Measurements from ENCODE around the gene EPAS1. TPM values are rescaled to one million over a fixed set of nuclear protein-coding genes. Genes with fewer than 3 reads are reported as not detected.

Gene EPAS1
- total and polyA plus RNA-seq, 2 of the 13 experiments (the other 11 are each of a cell fraction or from before 2014, with no cell fraction given): 47.1 to 182 TPM

DNA sequence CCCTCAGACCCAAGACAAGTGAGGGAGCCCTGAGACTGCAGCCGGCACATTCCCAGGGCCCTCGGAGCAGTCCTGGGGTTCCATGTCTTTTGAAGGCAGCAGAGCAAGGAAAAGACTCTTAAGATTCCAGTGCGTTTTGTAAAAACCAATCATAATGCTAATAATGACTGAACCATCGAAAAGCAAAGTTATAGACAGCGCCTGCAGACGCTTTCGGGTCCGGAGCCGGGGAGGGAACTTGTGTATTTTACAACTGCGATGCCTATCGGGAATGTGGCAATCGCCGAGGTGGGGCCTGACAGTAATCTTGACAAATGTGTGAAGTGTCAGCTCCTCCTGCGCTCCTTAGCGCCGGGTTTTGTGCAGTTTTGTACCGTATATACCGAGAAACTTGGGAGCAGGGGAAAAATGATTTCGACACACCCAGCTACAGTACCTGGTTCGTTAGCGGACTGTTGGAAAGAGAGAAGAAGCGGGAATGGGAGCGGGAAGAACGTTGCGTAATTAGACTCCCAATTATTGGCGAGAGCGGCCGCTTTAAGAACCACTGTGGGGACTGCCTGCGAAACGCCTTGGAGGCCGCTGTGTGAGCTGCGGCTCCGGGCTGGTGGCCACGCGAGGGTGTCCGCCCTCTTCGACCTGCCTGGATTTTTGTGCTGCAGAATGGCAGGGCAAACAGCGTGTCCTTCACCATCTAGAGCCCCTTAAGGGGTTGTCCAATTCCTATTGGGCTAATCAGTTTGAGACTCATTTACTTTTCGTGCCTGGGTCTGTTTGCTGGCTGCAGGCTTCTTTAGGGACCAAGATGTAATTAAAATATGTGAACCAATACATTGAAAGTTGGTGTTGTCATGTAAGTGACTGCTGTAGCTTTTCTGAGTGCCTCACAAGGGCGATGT, 2.4 kb downstream of the EPAS1 start (continued):
- no peak for TF ChIP-seq ZNF589 (CRISPR knock-in tag; conservative IDR thresholded peaks at IDR 0.05)
- no peak for TF ChIP-seq CHD4 (IDR thresholded peaks at IDR 0.05; ENCODE audit: borderline replicate concordance, low read length)
- TF ChIP-seq, protein P1, sequence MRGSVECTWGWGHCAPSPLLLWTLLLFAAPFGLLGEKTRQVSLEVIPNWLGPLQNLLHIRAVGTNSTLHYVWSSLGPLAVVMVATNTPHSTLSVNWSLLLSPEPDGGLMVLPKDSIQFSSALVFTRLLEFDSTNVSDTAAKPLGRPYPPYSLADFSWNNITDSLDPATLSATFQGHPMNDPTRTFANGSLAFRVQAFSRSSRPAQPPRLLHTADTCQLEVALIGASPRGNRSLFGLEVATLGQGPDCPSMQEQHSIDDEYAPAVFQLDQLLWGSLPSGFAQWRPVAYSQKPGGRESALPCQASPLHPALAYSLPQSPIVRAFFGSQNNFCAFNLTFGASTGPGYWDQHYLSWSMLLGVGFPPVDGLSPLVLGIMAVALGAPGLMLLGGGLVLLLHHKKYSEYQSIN (CRISPR knock-in tag; IDR thresholded peaks at IDR 0.05; ENCODE audit: borderline replicate concordance): no peak
- TF ChIP-seq SIN3A (IDR thresholded peaks at IDR 0.05; ENCODE audit: borderline replicate concordance, low read depth, low read length): peak; percentile 51; the same call in 1 of the 2 replicates
- TF ChIP-seq NAIF1 (CRISPR knock-in tag; IDR thresholded peaks at IDR 0.05; ENCODE audit: borderline replicate concordance): no peak
- TF ChIP-seq, protein P2, sequence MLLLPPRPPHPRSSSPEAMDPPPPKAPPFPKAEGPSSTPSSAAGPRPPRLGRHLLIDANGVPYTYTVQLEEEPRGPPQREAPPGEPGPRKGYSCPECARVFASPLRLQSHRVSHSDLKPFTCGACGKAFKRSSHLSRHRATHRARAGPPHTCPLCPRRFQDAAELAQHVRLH (CRISPR knock-in tag; IDR thresholded peaks at IDR 0.05; ENCODE audit: borderline replicate concordance, low read depth): 0 out of 2 replicates have a peak, but pooled peaks have one; percentile 20
- peak in 1 of 2 experiments; percentile 46; a peak in 1 of 4 replicates for TF ChIP-seq POLR2A (IDR thresholded peaks at IDR 0.05; ENCODE audit: insufficient read depth in 1 of 2, low read depth in 2 of 2, low read length in 2 of 2)
- TF ChIP-seq HMG20B (CRISPR knock-in tag; conservative IDR thresholded peaks at IDR 0.05): no peak; the same call in 1 of the 2 replicates
- TF ChIP-seq NR2F1 (CRISPR knock-in tag; IDR thresholded peaks at IDR 0.05): no peak
- TF ChIP-seq, protein P3, sequence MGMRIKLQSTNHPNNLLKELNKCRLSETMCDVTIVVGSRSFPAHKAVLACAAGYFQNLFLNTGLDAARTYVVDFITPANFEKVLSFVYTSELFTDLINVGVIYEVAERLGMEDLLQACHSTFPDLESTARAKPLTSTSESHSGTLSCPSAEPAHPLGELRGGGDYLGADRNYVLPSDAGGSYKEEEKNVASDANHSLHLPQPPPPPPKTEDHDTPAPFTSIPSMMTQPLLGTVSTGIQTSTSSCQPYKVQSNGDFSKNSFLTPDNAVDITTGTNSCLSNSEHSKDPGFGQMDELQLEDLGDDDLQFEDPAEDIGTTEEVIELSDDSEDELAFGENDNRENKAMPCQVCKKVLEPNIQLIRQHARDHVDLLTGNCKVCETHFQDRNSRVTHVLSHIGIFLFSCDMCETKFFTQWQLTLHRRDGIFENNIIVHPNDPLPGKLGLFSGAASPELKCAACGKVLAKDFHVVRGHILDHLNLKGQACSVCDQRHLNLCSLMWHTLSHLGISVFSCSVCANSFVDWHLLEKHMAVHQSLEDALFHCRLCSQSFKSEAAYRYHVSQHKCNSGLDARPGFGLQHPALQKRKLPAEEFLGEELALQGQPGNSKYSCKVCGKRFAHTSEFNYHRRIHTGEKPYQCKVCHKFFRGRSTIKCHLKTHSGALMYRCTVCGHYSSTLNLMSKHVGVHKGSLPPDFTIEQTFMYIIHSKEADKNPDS (CRISPR knock-in tag; IDR thresholded peaks at IDR 0.05): no peak
- TF ChIP-seq ZNF101 (CRISPR knock-in tag; IDR thresholded peaks at IDR 0.05; ENCODE audit: borderline replicate concordance, low read depth): no peak
- no peak for TF ChIP-seq ZNF598 (CRISPR knock-in tag; IDR thresholded peaks at IDR 0.05; ENCODE audit: borderline replicate concordance)
- TF ChIP-seq ZNF333 (CRISPR knock-in tag; IDR thresholded peaks at IDR 0.05; ENCODE audit: borderline replicate concordance): no peak
- no peak for TF ChIP-seq ZNF33A (CRISPR knock-in tag; IDR thresholded peaks at IDR 0.05; ENCODE audit: borderline replicate concordance)
- TF ChIP-seq ZNF674 (CRISPR knock-in tag; IDR thresholded peaks at IDR 0.05; ENCODE audit: low read depth): peak; percentile 60; the same call in 1 of the 2 replicates
- TF ChIP-seq, protein P4, sequence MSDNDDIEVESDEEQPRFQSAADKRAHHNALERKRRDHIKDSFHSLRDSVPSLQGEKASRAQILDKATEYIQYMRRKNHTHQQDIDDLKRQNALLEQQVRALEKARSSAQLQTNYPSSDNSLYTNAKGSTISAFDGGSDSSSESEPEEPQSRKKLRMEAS (IDR thresholded peaks at IDR 0.05): peak; percentile 40; the same call in 1 of the 2 replicates
- TF ChIP-seq, protein P5, sequence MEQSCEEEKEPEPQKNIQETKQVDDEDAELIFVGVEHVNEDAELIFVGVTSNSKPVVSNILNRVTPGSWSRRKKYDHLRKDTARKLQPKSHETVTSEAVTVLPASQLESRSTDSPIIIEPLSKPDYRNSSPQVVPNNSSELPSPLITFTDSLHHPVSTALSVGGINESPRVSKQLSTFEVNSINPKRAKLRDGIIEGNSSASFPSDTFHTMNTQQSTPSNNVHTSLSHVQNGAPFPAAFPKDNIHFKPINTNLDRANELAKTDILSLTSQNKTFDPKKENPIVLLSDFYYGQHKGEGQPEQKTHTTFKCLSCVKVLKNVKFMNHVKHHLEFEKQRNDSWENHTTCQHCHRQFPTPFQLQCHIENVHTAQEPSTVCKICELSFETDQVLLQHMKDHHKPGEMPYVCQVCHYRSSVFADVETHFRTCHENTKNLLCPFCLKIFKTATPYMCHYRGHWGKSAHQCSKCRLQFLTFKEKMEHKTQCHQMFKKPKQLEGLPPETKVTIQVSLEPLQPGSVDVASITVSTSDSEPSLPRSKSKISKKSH (CRISPR knock-in tag; IDR thresholded peaks at IDR 0.05; ENCODE audit: borderline replicate concordance): no peak
- TF ChIP-seq, protein P6, sequence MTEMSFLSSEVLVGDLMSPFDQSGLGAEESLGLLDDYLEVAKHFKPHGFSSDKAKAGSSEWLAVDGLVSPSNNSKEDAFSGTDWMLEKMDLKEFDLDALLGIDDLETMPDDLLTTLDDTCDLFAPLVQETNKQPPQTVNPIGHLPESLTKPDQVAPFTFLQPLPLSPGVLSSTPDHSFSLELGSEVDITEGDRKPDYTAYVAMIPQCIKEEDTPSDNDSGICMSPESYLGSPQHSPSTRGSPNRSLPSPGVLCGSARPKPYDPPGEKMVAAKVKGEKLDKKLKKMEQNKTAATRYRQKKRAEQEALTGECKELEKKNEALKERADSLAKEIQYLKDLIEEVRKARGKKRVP (CRISPR knock-in tag; IDR thresholded peaks at IDR 0.05): peak in 1 of 2 experiments; percentile 43; a peak in 2 of 4 replicates
- peak; percentile 18; the same call in 1 of the 2 replicates for TF ChIP-seq FOSL2 (CRISPR knock-in tag; IDR thresholded peaks at IDR 0.05)
- TF ChIP-seq ZNF264 (CRISPR knock-in tag; IDR thresholded peaks at IDR 0.05): no peak
- no peak for TF ChIP-seq LCORL (IDR thresholded peaks at IDR 0.05)
- peak; percentile 48 for TF ChIP-seq LCORL (CRISPR knock-in tag; IDR thresholded peaks at IDR 0.05)
